Kidney (tissue), 14 donors: ENCODE data around the gene NPHP4. TPM values are rescaled to one million over a fixed set of nuclear protein-coding genes. Genes with fewer than 3 reads are reported as not detected.
A peak's percentile ranks its signal among the peaks of the same experiment; 100 is the strongest.

ENCODE experiments used
- DNase-seq, 5 donors: peaks; one replicate each; pipeline ENCODE4 v3.0.0-alpha.2; 2013 to 2020
- FAIRE-seq: peaks from 2 replicates; lab custom pipeline; 2012; peaks lifted over from hg19 to GRCh38; lab: Jason Lieb, UNC
- H3K27ac ChIP-seq, 2 donors: one replicate each; pipeline ENCODE4 v1.7.0; 2013; ENCODE audit warnings: low read depth in 2 of 2, low read length in 2 of 2, inconsistent platforms in 1 of 2
- H3K27me3 ChIP-seq: one replicate; pipeline ENCODE4 v1.7.1; 2013; ENCODE audit warnings: low read length, inconsistent platforms; ENCODE audit not compliant: control insufficient read depth, insufficient read depth
- H3K36me3 ChIP-seq, 3 donors: one replicate each; pipeline versions ENCODE4 v1.7.0 to v1.7.1; 2013; ENCODE audit warnings: low read length in 3 of 3, control low read depth in 1 of 3, inconsistent platforms in 1 of 3; ENCODE audit not compliant: insufficient read depth in 3 of 3, control insufficient read depth in 2 of 3
- H3K4me1 ChIP-seq, 3 donors: one replicate each; pipeline versions ENCODE4 v1.7.0 to v1.7.1; 2013; ENCODE audit warnings: low read length in 3 of 3, inconsistent platforms in 1 of 3, low read depth in 1 of 3; ENCODE audit not compliant: control insufficient read depth in 2 of 3, insufficient read depth in 2 of 3
- H3K4me3 ChIP-seq, 3 donors: one replicate each; pipeline versions ENCODE4 v1.7.0 to v1.8.1; 2013; ENCODE audit warnings: low read length in 3 of 3, control low read depth in 1 of 3, inconsistent platforms in 1 of 3
- H3K9ac ChIP-seq, 3 donors: one replicate each; pipeline versions ENCODE4 v1.7.0 to v1.7.1; 2013; ENCODE audit warnings: low read length in 3 of 3, control low read depth in 1 of 3, inconsistent platforms in 1 of 3
- H3K9me3 ChIP-seq, 3 donors: one replicate each; pipeline versions ENCODE4 v1.7.0 to v1.7.1; 2013; ENCODE audit warnings: low read length in 3 of 3, control low read depth in 1 of 3, inconsistent platforms in 1 of 3; ENCODE audit not compliant: control insufficient read depth in 2 of 3, insufficient read depth in 1 of 3
- CTCF ChIP-seq: IDR thresholded peaks from 3 replicates; pipeline ENCODE4 v1.5.1; 2012; ENCODE audit warnings: mild to moderate bottlenecking, moderate library complexity, borderline replicate concordance; ENCODE audit not compliant: insufficient read depth; ENCODE audit errors: extremely low read depth
- intact Hi-C: fragments of 100-400 bp; cut with DNase I; formaldehyde crosslinking; loops from one replicate; pipeline ENCODE4 v1.11.1; 2022
- polyA plus RNA-seq: library from polyadenylated mRNA; stranded (reverse); fragments of 350-450 nt; fragmentation: Illumina TruSeq; extraction: RNeasy Lipid Tissue Mini Kit (QIAGEN cat#74804); gene quantifications from one replicate; pipeline ENCODE4 v1.2.3, GENCODE V29; 2014; ENCODE audit warnings: low read depth, low replicate concordance; ENCODE audit not compliant: insufficient read depth
- total RNA-seq: library from RNA; stranded (reverse); fragmentation: NEBNext Ultra II Directional; extraction: Animal tissue kit (Norgen Biotek cat#: 25700); gene quantifications from one replicate; pipeline ENCODE4 v1.2.1, GENCODE V29; 2021
- donor health status: control.
- donor health status: control.
- donor health status: control.
- donor health status: control.
- donor health status: control.
- donor health status: DM: yes; HTN: yes; CAD: no.
- donor health status: Normal renal cell carcinoma (clear cell type).

Gene NPHP4
- total and polyA plus RNA-seq, 2 donors from 2014 or later, result 2.9 to 16.1 TPM

GRCh38 chr1:5976726-5977493, 15.3 kb downstream of the NPHP4 start:
- H3K27me3 ChIP-seq, result no peaks in the 10 kb centered on the region
- H3K9me3 ChIP-seq, result no peaks in the 10 kb centered on the region
- H3K36me3 ChIP-seq, result no peaks in the 10 kb centered on the region
- no peak overlapping the region for H3K4me3 ChIP-seq
- H3K4me1 ChIP-seq, result peaks cover 0 to 3% (median 2%) of the 10 kb centered on the region in 3 donors
- intact Hi-C loops, result no loop called here
- DNase-seq (peak in 2 of 5 donors; percentile 35 to 60), FAIRE-seq (no peak)
- TF ChIP-seq CTCF, result no peak
- no peak overlapping the region for H3K27ac ChIP-seq
- H3K9ac ChIP-seq, result no peak overlapping the region

- Histone ChIP-seq H3K9me3 (no peaks in the 10 kb centered on the region), H3K36me3 (no peaks in the 10 kb centered on the region), H3K9ac (no peak overlapping the region), H3K27me3 (no peaks in the 10 kb centered on the region), H3K4me1 (peaks cover 0 to 3% (median 2%) of the 10 kb centered on the region in 3 donors), H3K27ac (no peak overlapping the region), H3K4me3 (no peak overlapping the region)
- FAIRE-seq (no peak), DNase-seq (peak in 1 of 5 donors; percentile 26)
- intact Hi-C loops, result no loop called here
- no peak for TF ChIP-seq CTCF
Observed at GRCh38 chr1:5976231-5976630, 16.0 kb downstream of the NPHP4 start.

GRCh38 chr1:5975133-5975880, 16.9 kb downstream of the NPHP4 start:
- peaks cover 0 to 5% (median 3%) of the 10 kb centered on the region in 3 donors for H3K4me1 ChIP-seq
- intact Hi-C loops, result no loop called here
- no peaks in the 10 kb centered on the region for H3K9me3 ChIP-seq
- H3K27ac ChIP-seq, result no peak overlapping the region
- no peak for FAIRE-seq
- H3K27me3 ChIP-seq, result no peaks in the 10 kb centered on the region
- no peak overlapping the region for H3K9ac ChIP-seq
- no peak overlapping the region for H3K4me3 ChIP-seq
- no peaks in the 10 kb centered on the region for H3K36me3 ChIP-seq
- DNase-seq, result peak; percentile 63 to 76 (median 72)
- peak; percentile 64 for TF ChIP-seq CTCF
